Coronary artery (tissue), 2 donors: ENCODE results near the gene SRBD1.
A peak's percentile ranks its signal among the peaks of the same experiment; 100 is the strongest.

Experiments
- DNase-seq: peaks from one replicate; pipeline ENCODE4 v3.0.0-alpha.2; 2017; ENCODE audit warnings: low spot score
- H3K27ac ChIP-seq, 2 donors: fragments of 200-600 bp; sonication (generic); one replicate each; pipeline ENCODE4 v1.5.1; 2016 to 2019
- H3K4me3 ChIP-seq: fragments of 200-600 bp; sonication (generic); 2 replicates; pipeline ENCODE4 v1.5.1; 2016; ENCODE audit warnings: mild to moderate bottlenecking, moderate library complexity
- CTCF ChIP-seq: fragments of 200-600 bp; sonication (generic); IDR thresholded peaks from one replicate; pipeline ENCODE4 v1.5.1; 2019; ENCODE audit warnings: antibody characterized with exemption

Gene SRBD1

DNA sequence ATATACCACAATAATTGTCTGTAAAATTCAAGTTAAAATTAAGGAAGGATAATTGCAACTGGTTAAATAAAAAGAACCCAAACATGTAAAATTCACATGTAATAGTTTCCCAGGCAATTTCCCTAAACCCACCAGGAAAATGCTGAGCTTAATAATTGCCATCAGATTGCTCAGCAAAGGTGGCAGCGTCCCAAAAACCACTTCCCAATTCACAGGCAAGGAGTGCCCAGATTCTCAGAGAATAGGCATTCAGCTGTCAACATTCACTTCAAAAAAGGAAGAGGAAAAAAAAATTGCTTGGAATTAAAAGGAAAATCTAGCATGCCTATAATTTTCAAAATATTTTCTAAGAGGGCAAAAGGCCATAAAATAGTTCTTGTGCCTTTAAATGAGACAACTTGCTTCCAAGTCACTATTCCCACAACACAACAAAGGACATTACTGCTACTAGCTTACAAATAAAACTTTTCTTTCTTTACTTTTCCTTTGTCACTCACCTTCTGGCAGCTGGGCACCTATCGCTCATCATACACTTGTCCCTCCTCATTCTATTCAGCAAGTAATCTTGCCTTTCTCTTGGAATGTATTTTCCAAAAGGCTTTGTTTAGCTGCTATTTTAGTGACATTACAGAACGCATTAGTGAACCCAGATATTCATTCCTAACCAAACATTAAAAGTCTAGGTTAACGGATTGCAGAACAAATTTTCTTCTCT lies 15.2 kb downstream of the SRBD1 start:
- Histone ChIP-seq H3K4me3 (no peak overlapping the region), H3K27ac (no peak overlapping the region)
- no peak for DNase-seq
- no peak for TF ChIP-seq CTCF

- no peak overlapping the region for H3K4me3 ChIP-seq
- H3K27ac ChIP-seq, result no peak overlapping the region
- TF ChIP-seq CTCF, result no peak
- no peak for DNase-seq
Measured at GRCh38 chr2:45591073-45591472, 20.0 kb downstream of the SRBD1 start.

DNA sequence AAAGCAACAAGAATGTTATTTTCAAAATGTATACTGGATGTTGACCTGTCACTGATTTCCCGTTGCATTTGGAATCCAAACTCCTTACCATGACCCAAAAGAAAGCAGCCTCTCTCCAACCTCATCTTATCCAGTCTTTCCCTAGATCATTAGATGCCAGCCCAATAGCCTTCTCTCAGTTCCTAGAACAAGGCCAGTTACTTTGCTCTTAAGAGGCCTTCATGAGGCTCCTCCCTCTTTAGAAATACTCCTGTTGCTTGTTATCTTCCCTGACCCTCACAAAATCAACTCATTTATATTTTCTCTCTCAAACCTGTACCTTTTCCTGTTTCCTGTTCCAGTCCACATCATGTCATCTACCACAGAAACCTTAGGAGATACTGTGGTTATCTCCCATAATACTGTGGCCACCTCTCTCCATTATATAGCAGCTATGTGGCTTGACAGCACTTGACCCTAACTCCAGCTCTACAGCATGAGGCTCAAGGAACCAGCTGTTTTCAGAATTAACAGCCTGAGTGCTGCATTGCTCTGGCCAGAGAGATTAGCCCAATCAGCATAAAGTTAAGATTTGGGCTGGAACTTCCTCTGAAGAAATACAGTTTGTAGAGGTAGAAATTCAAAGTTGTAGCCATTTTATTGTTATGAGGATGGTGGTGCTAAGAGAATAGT lies 22.8 kb downstream of the SRBD1 start:
- H3K27ac ChIP-seq, result no peak overlapping the region
- no peak overlapping the region for H3K4me3 ChIP-seq
- no peak for DNase-seq
- TF ChIP-seq CTCF, result no peak

DNA sequence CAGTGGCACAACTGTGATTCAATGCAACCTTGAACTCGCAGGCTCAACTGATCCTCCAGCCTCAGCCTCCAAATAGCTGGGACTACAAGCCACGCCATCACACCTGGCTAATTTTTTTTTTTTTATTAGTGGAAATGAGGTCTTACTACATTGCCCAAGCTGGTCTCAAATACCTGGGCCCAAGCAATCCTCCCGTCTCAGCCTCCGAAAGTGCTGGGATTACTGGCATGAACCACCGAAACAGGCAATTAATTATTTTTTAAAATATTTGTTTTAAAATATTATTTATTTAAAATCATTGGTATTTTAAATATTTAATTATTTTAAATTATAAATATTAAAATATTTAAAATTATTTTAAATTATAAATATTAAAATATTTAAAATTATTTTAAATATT lies 24.5 kb downstream of the SRBD1 start:
- Histone ChIP-seq H3K27ac (no peak overlapping the region), H3K4me3 (no peak overlapping the region)
- DNase-seq, result no peak
- TF ChIP-seq CTCF, result no peak

DNA sequence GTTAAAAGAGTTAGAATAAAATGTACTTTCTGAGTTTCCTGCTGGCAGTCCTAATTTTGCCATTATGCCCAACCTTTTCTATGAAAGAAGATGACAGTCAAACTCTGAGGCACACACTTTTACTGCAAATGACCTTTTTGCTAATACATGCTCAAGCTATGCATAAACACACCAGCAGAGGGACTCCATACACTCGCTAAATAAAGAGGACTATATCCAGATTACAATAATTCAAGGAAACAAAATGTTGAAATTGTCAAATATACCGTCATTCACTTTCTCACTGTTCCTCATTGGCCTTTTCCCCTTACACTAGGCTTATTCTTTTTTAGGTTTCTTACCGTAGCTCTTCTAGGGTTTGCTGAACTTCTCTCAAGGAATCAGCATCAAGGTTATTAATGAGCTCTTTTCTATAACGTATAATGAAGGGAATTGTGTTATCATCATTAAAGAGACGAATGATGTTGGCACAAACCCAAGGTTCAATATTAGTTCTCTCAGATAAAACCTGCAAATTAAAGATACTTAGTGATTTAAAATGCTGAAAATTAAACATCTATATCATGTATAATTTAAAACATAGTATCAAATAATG lies 25.7 kb downstream of the SRBD1 start:
- Histone ChIP-seq H3K4me3 (no peak overlapping the region), H3K27ac (no peak overlapping the region)
- DNase-seq, result no peak
- TF ChIP-seq CTCF, result peak; percentile 62

GRCh38 chr2:45583977-45584376 lies 27.1 kb downstream of the SRBD1 start:
- TF ChIP-seq CTCF, result no peak

GRCh38 chr2:45582522-45582921 lies 28.5 kb downstream of the SRBD1 start:
- no peak for TF ChIP-seq CTCF
- Histone ChIP-seq H3K4me3 (no peak overlapping the region), H3K27ac (no peak overlapping the region)
- no peak for DNase-seq

More at GRCh38 chr2:45583977-45584376, 27.1 kb downstream of the SRBD1 start:
- DNase-seq, result no peak
- H3K27ac ChIP-seq, result no peak overlapping the region
- H3K4me3 ChIP-seq, result no peak overlapping the region
